Naive B cell (primary cell): ENCODE measurements around the gene RNF224. TPM values are rescaled to one million over a fixed set of nuclear protein-coding genes. Genes with fewer than 3 reads are reported as not detected.

Source experiments
- polyA plus RNA-seq, 6 donors: library from polyadenylated mRNA; unstranded; fragments of 300-500 nt; fragmentation: Illumina TruSeq; gene quantifications; one replicate each; pipeline ENCODE4 v1.2.3, GENCODE V29; 2021; ENCODE audit warnings: low read depth in 6 of 6

The RNF224 gene
- polyA plus RNA-seq, 6 donors from 2014 or later: not detected

Other genes with a start within 250 kb of the RNF224 start
- 1 to 10 TPM in 1 of 6 donors, under 1 TPM in 1, not detected in 4; 0.41 to 1.4 TPM for gene PTGDS, start 250.0 kb upstream of the RNF224 start, polyA plus RNA-seq
- not detected for gene LCNL1, start 244.5 kb upstream of the RNF224 start, polyA plus RNA-seq
- 10 to 100 TPM; 31.7 to 39.8 (median 35.6) TPM for gene PAXX, start 235.1 kb upstream of the RNF224 start, polyA plus RNA-seq
- gene CLIC3, start 230.9 kb upstream of the RNF224 start, polyA plus RNA-seq: 1 to 10 TPM in 3 of 6 donors, under 1 TPM in 2, not detected in 1; 0.82 to 2.7 (median 1.1) TPM
- 1 to 10 TPM in 3 of 6 donors, under 1 TPM in 2, not detected in 1; 0.63 to 3.9 (median 1.3) TPM for gene ABCA2, start 199.3 kb upstream of the RNF224 start, polyA plus RNA-seq
- 1 to 10 TPM in 5 of 6 donors, under 1 TPM in 1; 0.93 to 7.4 (median 2.9) TPM for gene FUT7, start 195.4 kb upstream of the RNF224 start, polyA plus RNA-seq
- under 1 TPM in 1 of 6 donors, not detected in 5; 0.68 TPM for gene NPDC1, start 181.3 kb upstream of the RNF224 start, polyA plus RNA-seq
- not detected for gene ENTPD2, start 173.4 kb upstream of the RNF224 start, polyA plus RNA-seq
- gene SAPCD2, start 156.9 kb upstream of the RNF224 start, polyA plus RNA-seq: under 1 TPM in 1 of 6 donors, not detected in 5; 0.05 TPM
- gene UAP1L1, start 150.0 kb upstream of the RNF224 start, polyA plus RNA-seq: 1 to 10 TPM; 1.7 to 6.1 (median 3.5) TPM
- 10 to 100 TPM; 19.6 to 30.4 (median 24.3) TPM for gene MAN1B1, start 140.5 kb upstream of the RNF224 start, polyA plus RNA-seq
- 100 to 1,000 TPM in 4 of 6 donors, 10 to 100 TPM in 2; 71.5 to 142 (median 102) TPM for gene DPP7, start 112.8 kb upstream of the RNF224 start, polyA plus RNA-seq
- not detected for gene GRIN1, start 88.3 kb upstream of the RNF224 start, polyA plus RNA-seq
- gene LRRC26, start 57.5 kb upstream of the RNF224 start, polyA plus RNA-seq: not detected
- not detected for gene TMEM210, start 55.4 kb upstream of the RNF224 start, polyA plus RNA-seq
- 1 to 10 TPM; 6.1 to 9.3 (median 7.5) TPM for gene ANAPC2, start 38.9 kb upstream of the RNF224 start, polyA plus RNA-seq
- 100 to 1,000 TPM; 112 to 145 (median 132) TPM for gene SSNA1, start 38.8 kb upstream of the RNF224 start, polyA plus RNA-seq
- 1 to 10 TPM in 1 of 6 donors, under 1 TPM in 5; 0.21 to 1.1 (median 0.48) TPM for gene TPRN, start 26.8 kb upstream of the RNF224 start, polyA plus RNA-seq
- 100 to 1,000 TPM; 119 to 191 (median 142) TPM for gene TMEM203, start 21.9 kb upstream of the RNF224 start, polyA plus RNA-seq
- 1 to 10 TPM; 4.4 to 9.3 (median 5.2) TPM for gene NDOR1, start 21.8 kb upstream of the RNF224 start, polyA plus RNA-seq
- under 1 TPM in 1 of 6 donors, not detected in 5; 0.30 TPM for gene RNF208, start 5.3 kb upstream of the RNF224 start, polyA plus RNA-seq
- gene CYSRT1, start 2.3 kb upstream of the RNF224 start, polyA plus RNA-seq: not detected
- gene SLC34A3, start 3.4 kb downstream of the RNF224 start, polyA plus RNA-seq: not detected
- 10 to 100 TPM; 22.7 to 53.2 (median 40.2) TPM for gene TUBB4B, start 13.8 kb downstream of the RNF224 start, polyA plus RNA-seq
- gene STPG3, start 23.8 kb downstream of the RNF224 start, polyA plus RNA-seq: not detected
- 10 to 100 TPM; 23.5 to 37.8 (median 27.2) TPM for gene NELFB, start 27.8 kb downstream of the RNF224 start, polyA plus RNA-seq
- 1 to 10 TPM; 2.4 to 6.2 (median 4.1) TPM for gene TOR4A, start 50.2 kb downstream of the RNF224 start, polyA plus RNA-seq
- under 1 TPM in 1 of 6 donors, not detected in 5; 0.37 TPM for gene NRARP, start 74.8 kb downstream of the RNF224 start, polyA plus RNA-seq
- gene EXD3, start 195.7 kb downstream of the RNF224 start, polyA plus RNA-seq: 1 to 10 TPM in 5 of 6 donors, not detected in 1; 2.3 to 7.5 (median 4.5) TPM
- gene NOXA1, start 195.9 kb downstream of the RNF224 start, polyA plus RNA-seq: 1 to 10 TPM in 5 of 6 donors, not detected in 1; 1.3 to 2.3 (median 1.6) TPM
- not detected for gene ENTPD8, start 213.9 kb downstream of the RNF224 start, polyA plus RNA-seq
- 1 to 10 TPM in 5 of 6 donors, not detected in 1; 2.7 to 7.6 (median 3.7) TPM for gene NSMF, start 231.8 kb downstream of the RNF224 start, polyA plus RNA-seq